GM18498 (cell line): ENCODE measurements around the gene BSPRY.
A peak's percentile ranks its signal among the peaks of the same experiment; 100 is the strongest.
"Not testable (repeated sequence)": the region's sequence is repeated elsewhere in the genome, so short reads cannot be mapped to it uniquely, and the experiment has no call there.

ENCODE experiments used
- ATAC-seq: cut with Tn5 transposase; IDR thresholded peaks from one replicate; pipeline ENCODE4 v1.9.1; 2021; ENCODE audit warnings: mild to moderate bottlenecking, moderate library complexity; ENCODE audit not compliant: unreplicated experiment

BSPRY gene

GRCh38 chr9:113340011-113340699 is 9.2 kb upstream of the BSPRY start, which contains the start of gene WDR31:
WDR31 (minus strand) TSS chr9:113340275; CDS start chr9:113332022, 8,253 bp downstream.
- peak; percentile 98 for ATAC-seq

GRCh38 chr9:113341712-113342410 is 7.5 kb upstream of the BSPRY start:
- no peak for ATAC-seq

- ATAC-seq, result no peak
Observed at GRCh38 chr9:113343732-113344231, 5.6 kb upstream of the BSPRY start.

GRCh38 chr9:113345190-113345589 is 4.2 kb upstream of the BSPRY start:
- ATAC-seq, result no peak

- no peak for ATAC-seq
Observed at GRCh38 chr9:113345671-113346070, 3.7 kb upstream of the BSPRY start.

- ATAC-seq, result no peak
Observed at GRCh38 chr9:113348437-113348836, 904 bp upstream of the BSPRY start.

- no peak for ATAC-seq
Observed at GRCh38 chr9:113349066-113349444, 286 bp upstream of the BSPRY start.

- no peak for ATAC-seq
Observed at GRCh38 chr9:113350107-113350661, 843 bp downstream of the BSPRY start.

- ATAC-seq, result no peak
Observed at GRCh38 chr9:113350937-113351336, 1.6 kb downstream of the BSPRY start.

GRCh38 chr9:113352006-113352405 is 2.7 kb downstream of the BSPRY start:
- no peak for ATAC-seq

- no peak for ATAC-seq
Observed at GRCh38 chr9:113352411-113352810, 3.1 kb downstream of the BSPRY start.

- no peak for ATAC-seq
Observed at GRCh38 chr9:113355040-113355596, 5.8 kb downstream of the BSPRY start.

GRCh38 chr9:113356686-113357292 is 7.4 kb downstream of the BSPRY start:
- ATAC-seq, result no peak

GRCh38 chr9:113359385-113359784 is 10.0 kb downstream of the BSPRY start:
- no peak for ATAC-seq

- no peak for ATAC-seq
Observed at GRCh38 chr9:113360242-113360842, 11.0 kb downstream of the BSPRY start.

- ATAC-seq, result no peak
Observed at GRCh38 chr9:113361304-113362018, 12.1 kb downstream of the BSPRY start.

- ATAC-seq, result no peak
Observed at GRCh38 chr9:113363336-113363735, 14.0 kb downstream of the BSPRY start.

- ATAC-seq, result no peak
Observed at GRCh38 chr9:113364951-113365350, 15.6 kb downstream of the BSPRY start.

GRCh38 chr9:113365652-113366051 is 16.3 kb downstream of the BSPRY start:
- ATAC-seq, result not testable (repeated sequence)

GRCh38 chr9:113368348-113368981 is 19.1 kb downstream of the BSPRY start:
- no peak for ATAC-seq
